ENCODE results near the gene KDM6A.
"Not testable (repeated sequence)": the region's sequence is repeated elsewhere in the genome, so short reads cannot be mapped to it uniquely, and the experiment has no call there.

Gene KDM6A

GRCh38 chrX:44997888-44998287, 124.9 kb downstream of the KDM6A start:
- FAIRE-seq (peak; percentile 92), DNase-seq (ENCODE audit: insufficient read length, low spot score) (no peak)

- not testable (repeated sequence) for DNase-seq (ENCODE audit: insufficient read length, low spot score); FAIRE-seq
Measured at GRCh38 chrX:44999237-44999636, 126.2 kb downstream of the KDM6A start.

- not testable (repeated sequence) for DNase-seq (ENCODE audit: insufficient read length, low spot score); FAIRE-seq
Measured at GRCh38 chrX:44999872-45000271, 126.9 kb downstream of the KDM6A start.

GRCh38 chrX:45001048-45001447, 128.1 kb downstream of the KDM6A start:
- DNase-seq (ENCODE audit: insufficient read length, low spot score) (no peak), FAIRE-seq (no peak)

GRCh38 chrX:45003085-45003484, 130.1 kb downstream of the KDM6A start:
- peak; percentile 39 for FAIRE-seq
- DNase-seq (ENCODE audit: insufficient read length, low spot score) = no peak

- no peak for FAIRE-seq
- no peak for DNase-seq (ENCODE audit: insufficient read length, low spot score)
Measured at GRCh38 chrX:45006002-45006800, 133.2 kb downstream of the KDM6A start.

GRCh38 chrX:45007598-45007997, 134.6 kb downstream of the KDM6A start:
- DNase-seq (ENCODE audit: insufficient read length, low spot score) (no peak), FAIRE-seq (peak; percentile 60)

- DNase-seq (ENCODE audit: insufficient read length, low spot score) (no peak), FAIRE-seq (no peak)
Measured at GRCh38 chrX:45009371-45010000, 136.5 kb downstream of the KDM6A start.

GRCh38 chrX:45011131-45011530, 138.1 kb downstream of the KDM6A start:
- no peak for DNase-seq (ENCODE audit: insufficient read length, low spot score)
- no peak for FAIRE-seq

- no peak for DNase-seq (ENCODE audit: insufficient read length, low spot score)
- no peak for FAIRE-seq
Measured at GRCh38 chrX:45011597-45011996, 138.6 kb downstream of the KDM6A start.

GRCh38 chrX:45017946-45018345, 145.0 kb downstream of the KDM6A start:
- DNase-seq (ENCODE audit: insufficient read length, low spot score) = no peak
- peak; percentile 57 for FAIRE-seq

GRCh38 chrX:45022150-45022549, 149.2 kb downstream of the KDM6A start:
- no peak for DNase-seq (ENCODE audit: insufficient read length, low spot score)
- no peak for FAIRE-seq

- no peak for FAIRE-seq
- no peak for DNase-seq (ENCODE audit: insufficient read length, low spot score)
Measured at GRCh38 chrX:45024501-45024900, 151.5 kb downstream of the KDM6A start.

GRCh38 chrX:45026036-45026435, 153.0 kb downstream of the KDM6A start:
- no peak for FAIRE-seq

GRCh38 chrX:45031830-45032378, 158.9 kb downstream of the KDM6A start:
- DNase-seq (ENCODE audit: insufficient read length, low spot score) = no peak
- FAIRE-seq = no peak

More at GRCh38 chrX:45026036-45026435, 153.0 kb downstream of the KDM6A start:
- no peak for DNase-seq (ENCODE audit: insufficient read length, low spot score)

GRCh38 chrX:45035071-45035470, 162.1 kb downstream of the KDM6A start:
- no peak for FAIRE-seq
- DNase-seq (ENCODE audit: insufficient read length, low spot score) = no peak

- FAIRE-seq (peak; percentile 11), DNase-seq (ENCODE audit: insufficient read length, low spot score) (no peak)
Measured at GRCh38 chrX:45036161-45036560, 163.2 kb downstream of the KDM6A start.

- not testable (repeated sequence) for FAIRE-seq; DNase-seq (ENCODE audit: insufficient read length, low spot score)
Measured at GRCh38 chrX:45040137-45040536, 167.1 kb downstream of the KDM6A start.

GRCh38 chrX:45046417-45046816, 173.4 kb downstream of the KDM6A start:
- FAIRE-seq (no peak), DNase-seq (ENCODE audit: insufficient read length, low spot score) (no peak)

- no peak for DNase-seq (ENCODE audit: insufficient read length, low spot score)
- FAIRE-seq = no peak
Measured at GRCh38 chrX:45050558-45050957, 177.6 kb downstream of the KDM6A start.

- DNase-seq (ENCODE audit: insufficient read length, low spot score) (no peak), FAIRE-seq (no peak)
Measured at GRCh38 chrX:45056428-45057145, 183.6 kb downstream of the KDM6A start.
